CD14-positive monocyte (primary cell): Measurements from ENCODE around the gene IMPG2. TPM values are rescaled to one million over a fixed set of nuclear protein-coding genes. Genes with fewer than 3 reads are reported as not detected.

ENCODE experiments used
- DNase-seq, 3 donors: peaks; one replicate each; pipeline ENCODE4 v3.0.0-alpha.2; 2011 to 2022
- H2AFZ ChIP-seq: 2 replicates; pipeline ENCODE4 v1.6.0; 2012; ENCODE audit warnings: mild to moderate bottlenecking, low read depth, low read length, inconsistent platforms; ENCODE audit not compliant: insufficient read depth, poor library complexity, severe bottlenecking
- H3K27ac ChIP-seq, 2 donors: 1 replicate in 1 of 2; 2 replicates in 1 of 2; pipeline ENCODE4 v1.5.1; 2012 to 2013; ENCODE audit warnings: low read length in 2 of 2, control low read depth in 1 of 2, inconsistent platforms in 1 of 2, low read depth in 1 of 2, mild to moderate bottlenecking in 1 of 2
- H3K27me3 ChIP-seq, 2 donors: one replicate each; pipeline versions ENCODE4 v1.6.0 to v1.6.1; 2011 to 2013; ENCODE audit warnings: low read length in 2 of 2; ENCODE audit not compliant: control insufficient read depth in 2 of 2, insufficient read depth in 2 of 2
- H3K36me3 ChIP-seq, 2 donors: replicated peaks in 1 of 2; 1 replicate in 1 of 2; 2 replicates in 1 of 2; pipeline versions ENCODE4 v1.5.1 to v1.6.1; 2012 to 2013; ENCODE audit warnings: low read length in 2 of 2, control low read depth in 1 of 2, inconsistent platforms in 1 of 2, mild to moderate bottlenecking in 1 of 2; ENCODE audit not compliant: insufficient read depth in 2 of 2, control insufficient read depth in 1 of 2
- H3K4me1 ChIP-seq, 2 donors: 1 replicate in 1 of 2; 2 replicates in 1 of 2; pipeline versions ENCODE4 v1.5.1 to v1.6.1; 2012 to 2013; ENCODE audit warnings: low read length in 2 of 2, control low read depth in 1 of 2, inconsistent platforms in 1 of 2, mild to moderate bottlenecking in 1 of 2, moderate library complexity in 1 of 2; ENCODE audit not compliant: insufficient read depth in 2 of 2, control insufficient read depth in 1 of 2
- H3K4me2 ChIP-seq: replicated peaks from 2 replicates; pipeline ENCODE3; 2012; ENCODE audit warnings: low read length, moderate library complexity, mild to moderate bottlenecking; ENCODE audit not compliant: poor library complexity, severe bottlenecking; ENCODE audit errors: extremely low read depth
- H3K4me3 ChIP-seq, 3 experiments: fragments of 200-600 bp in 1 of 3; sonication (generic) in 1 of 3; replicated peaks in 1 of 3; 1 replicate in 2 of 3; 2 replicates in 1 of 3; pipeline ENCODE4 v1.5.1; 2011 to 2013; ENCODE audit warnings: low read length in 3 of 3, mild to moderate bottlenecking in 3 of 3, control low read depth in 2 of 3, low read depth in 2 of 3, inconsistent platforms in 1 of 3, moderate library complexity in 1 of 3
- H3K79me2 ChIP-seq: 2 replicates; pipeline ENCODE4 v1.6.0; 2012; ENCODE audit warnings: mild to moderate bottlenecking, control low read depth, inconsistent platforms, low read length, moderate library complexity; ENCODE audit not compliant: insufficient read depth
- H3K9ac ChIP-seq: 2 replicates; pipeline ENCODE4 v1.6.0; 2017; ENCODE audit warnings: low read length, mild to moderate bottlenecking; ENCODE audit not compliant: insufficient read depth, poor library complexity, severe bottlenecking
- H3K9me3 ChIP-seq, 2 donors: replicated peaks in 1 of 2; 1 replicate in 1 of 2; 2 replicates in 1 of 2; pipeline versions ENCODE4 v1.5.1 to v1.6.1; 2012 to 2013; ENCODE audit warnings: low read length in 2 of 2, control low read depth in 1 of 2; ENCODE audit not compliant: control insufficient read depth in 1 of 2, insufficient read depth in 1 of 2
- H4K20me1 ChIP-seq: 2 replicates; pipeline ENCODE4 v1.6.0; 2012; ENCODE audit warnings: mild to moderate bottlenecking, low read length, control low read depth, moderate library complexity; ENCODE audit not compliant: insufficient read depth
- H3K27ac Mint-ChIP-seq, 7 donors: one replicate each; pipeline ENCODE4 v1.8.0; 2020; ENCODE audit warnings: mild to moderate bottlenecking in 7 of 7, mixed read lengths in 7 of 7, moderate library complexity in 6 of 7, inconsistent platforms in 2 of 7
- H3K27me3 Mint-ChIP-seq, 3 donors: one replicate each; pipeline ENCODE4 v1.8.0; 2021 to 2022; ENCODE audit warnings: low read depth in 3 of 3, mild to moderate bottlenecking in 3 of 3, mixed read lengths in 3 of 3, moderate library complexity in 3 of 3, inconsistent platforms in 1 of 3
- H3K36me3 Mint-ChIP-seq, 2 donors: one replicate each; pipeline ENCODE4 v1.8.0; 2020; ENCODE audit warnings: mixed read lengths in 2 of 2, inconsistent platforms in 1 of 2, mild to moderate bottlenecking in 1 of 2
- H3K4me1 Mint-ChIP-seq: one replicate; pipeline ENCODE4 v1.8.0; 2020; ENCODE audit warnings: mild to moderate bottlenecking, mixed read lengths
- H3K4me3 Mint-ChIP-seq, 2 donors: one replicate each; pipeline ENCODE4 v1.8.0; 2020; ENCODE audit warnings: mild to moderate bottlenecking in 2 of 2, mixed read lengths in 2 of 2, moderate library complexity in 1 of 2
- H3K9me3 Mint-ChIP-seq, 7 donors: one replicate each; pipeline ENCODE4 v1.8.0; 2020 to 2022; ENCODE audit warnings: mixed read lengths in 7 of 7, mild to moderate bottlenecking in 6 of 7, moderate library complexity in 6 of 7, inconsistent platforms in 2 of 7
- CTCF ChIP-seq: fragments of 200-600 bp; IDR thresholded peaks from one replicate; pipeline ENCODE4 v1.8.0; 2022; ENCODE audit warnings: antibody characterized with exemption, mild to moderate bottlenecking
- intact Hi-C, 2 donors: fragments of 100-400 bp; cut with micrococcal nuclease; formaldehyde crosslinking; loops; one replicate each; pipeline versions ENCODE4 v1.15.0 to v1.15.1; 2023
- polyA plus RNA-seq, 3 donors: library from polyadenylated mRNA; depleted of rRNA in 1 of 3; unstranded in 2 of 3; stranded (reverse) in 1 of 3; fragments of 300-500 nt in 2 of 3; fragments of >200 nt in 1 of 3; fragmentation: Illumina TruSeq in 2 of 3; gene quantifications; 1 replicate in 2 of 3; 2 replicates in 1 of 3; pipeline ENCODE4 v1.2.3, GENCODE V29; 2012 to 2021

IMPG2 gene
- polyA plus RNA-seq, 3 donors: 0.04 to 0.15 TPM; not detected in 1

GRCh38 chr3:101279162-101279561 is 41.2 kb downstream of the IMPG2 start:
- no peak overlapping the region for H3K4me2 ChIP-seq
- H3K9me3 ChIP-seq: no peaks in the 10 kb centered on the region
- Mint-ChIP-seq H3K9me3 (peaks cover 0 to 2% (median 0%) of the 10 kb centered on the region in 7 donors), H3K4me3 (no peak overlapping the region), H3K4me1 (no peaks in the 10 kb centered on the region), H3K36me3 (no peaks in the 10 kb centered on the region), H3K27me3 (peaks cover 0 to 1% (median 0%) of the 10 kb centered on the region in 3 donors), H3K27ac (no peak overlapping the region)
- no peak overlapping the region for H3K9ac ChIP-seq
- no peak overlapping the region for H2AFZ ChIP-seq
- H3K4me3 ChIP-seq: no peak overlapping the region
- no peaks in the 10 kb centered on the region for H4K20me1 ChIP-seq
- no peak for DNase-seq
- no peak overlapping the region for H3K27ac ChIP-seq
- no peaks in the 10 kb centered on the region for H3K4me1 ChIP-seq
- H3K27me3 ChIP-seq: no peaks in the 10 kb centered on the region
- H3K79me2 ChIP-seq: no peaks in the 10 kb centered on the region
- no peaks in the 10 kb centered on the region for H3K36me3 ChIP-seq
- intact Hi-C loops: no loop called here
- TF ChIP-seq CTCF: no peak

- TF ChIP-seq CTCF: no peak
- Mint-ChIP-seq H3K9me3 (peaks cover 0 to 2% (median 0%) of the 10 kb centered on the region in 7 donors), H3K36me3 (no peaks in the 10 kb centered on the region), H3K4me1 (no peaks in the 10 kb centered on the region), H3K4me3 (no peak overlapping the region), H3K27ac (no peak overlapping the region), H3K27me3 (peaks cover 0 to 1% (median 0%) of the 10 kb centered on the region in 3 donors)
- no peaks in the 10 kb centered on the region for H3K36me3 ChIP-seq
- no peak overlapping the region for H3K4me2 ChIP-seq
- no peak overlapping the region for H3K27ac ChIP-seq
- no peak overlapping the region for H2AFZ ChIP-seq
- no peak for DNase-seq
- intact Hi-C loops: no loop called here
- no peaks in the 10 kb centered on the region for H3K4me1 ChIP-seq
- H3K79me2 ChIP-seq: no peaks in the 10 kb centered on the region
- no peak overlapping the region for H3K4me3 ChIP-seq
- H3K27me3 ChIP-seq: no peaks in the 10 kb centered on the region
- no peaks in the 10 kb centered on the region for H3K9me3 ChIP-seq
- H4K20me1 ChIP-seq: no peaks in the 10 kb centered on the region
- no peak overlapping the region for H3K9ac ChIP-seq
These were observed 41.6 kb downstream of the IMPG2 start for GRCh38 chr3:101278727-101279126.
